Measurements from ENCODE around the gene SNX8.
"Not testable (repeated sequence)": the region's sequence is repeated elsewhere in the genome, so short reads cannot be mapped to it uniquely, and the experiment has no call there.

The SNX8 gene

GRCh38 chr7:2350055-2350454 lies 35.8 kb upstream of the SNX8 start:
- no peak overlapping the region for H3K4me3 ChIP-seq (ENCODE audit: low read depth, low read length)
- no peak for TF ChIP-seq CTCF (IDR thresholded peaks at IDR 0.05; ENCODE audit: low read depth, low read length)

- not testable (repeated sequence) for H3K4me3 ChIP-seq (ENCODE audit: low read depth, low read length)
Measured at GRCh38 chr7:2347351-2348063, 33.3 kb upstream of the SNX8 start.

GRCh38 chr7:2336626-2337299 lies 22.5 kb upstream of the SNX8 start:
- H3K4me3 ChIP-seq (ENCODE audit: low read depth, low read length), result no peak overlapping the region

GRCh38 chr7:2332606-2333231 lies 18.5 kb upstream of the SNX8 start:
- H3K4me3 ChIP-seq (ENCODE audit: low read depth, low read length), result not testable (repeated sequence)

More at GRCh38 chr7:2336626-2337299, 22.5 kb upstream of the SNX8 start:
- no peak for TF ChIP-seq CTCF (IDR thresholded peaks at IDR 0.05; ENCODE audit: low read depth, low read length)

GRCh38 chr7:2331707-2332106 lies 17.5 kb upstream of the SNX8 start:
- TF ChIP-seq CTCF (IDR thresholded peaks at IDR 0.05; ENCODE audit: low read depth, low read length), result no peak
- H3K4me3 ChIP-seq (ENCODE audit: low read depth, low read length), result no peak overlapping the region

- no peak for TF ChIP-seq CTCF (IDR thresholded peaks at IDR 0.05; ENCODE audit: low read depth, low read length)
- no peak overlapping the region for H3K4me3 ChIP-seq (ENCODE audit: low read depth, low read length)
Measured at GRCh38 chr7:2330493-2330892, 16.3 kb upstream of the SNX8 start.

GRCh38 chr7:2326951-2327350 lies 12.7 kb upstream of the SNX8 start:
- H3K4me3 ChIP-seq (ENCODE audit: low read depth, low read length), result no peak overlapping the region
- TF ChIP-seq CTCF (IDR thresholded peaks at IDR 0.05; ENCODE audit: low read depth, low read length), result no peak

- no peak overlapping the region for H3K4me3 ChIP-seq (ENCODE audit: low read depth, low read length)
- no peak for TF ChIP-seq CTCF (IDR thresholded peaks at IDR 0.05; ENCODE audit: low read depth, low read length)
Measured at GRCh38 chr7:2325162-2325561, 10.9 kb upstream of the SNX8 start.

Measured in WI38 (cell line).